Measurements from ENCODE around the gene CIRBP.

The CIRBP gene

GRCh38 chr19:1269065-1269477, at the start of gene CIRBP:
Gene CIRBP (plus strand): TSS chr19:1269332. CDS start chr19:1270934, 1,602 bp downstream.
- peak; percentile 92 for DNase-seq

- no peak for DNase-seq
Measured at GRCh38 chr19:1219786-1220476, 49.2 kb upstream of the CIRBP start.

GRCh38 chr19:1220477-1220930, 48.6 kb upstream of the CIRBP start:
- DNase-seq: no peak

- no peak for DNase-seq
Measured at GRCh38 chr19:1220976-1221903, 47.9 kb upstream of the CIRBP start.

- DNase-seq: no peak
Measured at GRCh38 chr19:1221904-1222255, 47.3 kb upstream of the CIRBP start.

GRCh38 chr19:1222394-1222793, 46.7 kb upstream of the CIRBP start:
- DNase-seq: no peak

GRCh38 chr19:1223018-1223855, 45.9 kb upstream of the CIRBP start:
- DNase-seq: no peak

GRCh38 chr19:1224047-1224825, 44.9 kb upstream of the CIRBP start:
- no peak for DNase-seq

- no peak for DNase-seq
Measured at GRCh38 chr19:1224847-1225246, 44.3 kb upstream of the CIRBP start.

GRCh38 chr19:1225440-1226226, 43.5 kb upstream of the CIRBP start:
- no peak for DNase-seq

GRCh38 chr19:1226227-1226518, 43.0 kb upstream of the CIRBP start:
- DNase-seq: no peak

- no peak for DNase-seq
Measured at GRCh38 chr19:1226522-1227303, 42.4 kb upstream of the CIRBP start.

GRCh38 chr19:1227304-1228054, 41.7 kb upstream of the CIRBP start:
- no peak for DNase-seq

GRCh38 chr19:1228161-1228957, 40.8 kb upstream of the CIRBP start:
- DNase-seq: no peak

- no peak for DNase-seq
Measured at GRCh38 chr19:1229056-1229923, 39.8 kb upstream of the CIRBP start.

GRCh38 chr19:1229924-1230782, 39.0 kb upstream of the CIRBP start:
- no peak for DNase-seq

Measured in DMS79 (cell line).